Germinal center (tissue), 1 donor: Measurements from ENCODE around the gene CMC4.

Experiments
- DNase-seq: peaks from one replicate; pipeline ENCODE4 v3.0.0; 2012; ENCODE audit warnings: mixed read lengths, low spot score

CMC4 gene

GRCh38 chrX:155053656-155054055, 17.3 kb downstream of the CMC4 start:
- DNase-seq: no peak

DNA sequence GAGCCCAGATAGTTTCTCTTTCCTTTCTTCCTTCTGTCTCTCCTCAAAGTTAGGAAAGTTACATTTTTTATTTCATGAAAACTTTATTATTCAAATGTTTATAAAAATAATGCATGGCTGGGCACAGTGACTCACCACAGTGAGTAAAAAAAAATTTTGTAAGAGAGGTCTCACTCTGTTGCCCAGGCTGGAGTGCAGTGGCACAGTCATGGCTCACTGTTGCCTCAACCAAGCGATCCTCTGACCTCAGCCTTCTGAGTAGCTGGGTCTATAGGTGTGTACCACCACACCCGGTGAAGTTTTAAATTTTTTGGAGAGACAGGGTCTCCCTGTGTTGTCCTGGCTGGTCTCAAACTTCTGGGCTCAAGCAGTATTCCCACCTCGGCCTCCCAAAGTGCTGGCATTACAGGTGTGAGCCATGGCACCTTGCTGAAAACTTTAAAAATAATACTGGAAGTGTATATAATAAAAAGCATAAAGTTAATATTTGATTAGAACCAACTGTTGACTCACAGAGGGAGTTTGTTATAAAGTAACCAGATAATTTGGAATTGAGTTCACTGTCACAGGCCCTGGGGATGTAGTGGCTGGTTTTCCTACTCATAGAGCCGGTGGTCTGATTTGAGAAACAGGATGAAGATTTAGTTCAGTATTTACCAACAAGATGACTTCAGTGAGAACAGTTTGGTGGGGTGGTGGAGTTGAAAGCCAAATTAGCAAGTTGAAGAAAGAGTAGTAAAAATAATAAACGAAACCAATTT, 18.0 kb downstream of the CMC4 start:
- no peak for DNase-seq

DNA sequence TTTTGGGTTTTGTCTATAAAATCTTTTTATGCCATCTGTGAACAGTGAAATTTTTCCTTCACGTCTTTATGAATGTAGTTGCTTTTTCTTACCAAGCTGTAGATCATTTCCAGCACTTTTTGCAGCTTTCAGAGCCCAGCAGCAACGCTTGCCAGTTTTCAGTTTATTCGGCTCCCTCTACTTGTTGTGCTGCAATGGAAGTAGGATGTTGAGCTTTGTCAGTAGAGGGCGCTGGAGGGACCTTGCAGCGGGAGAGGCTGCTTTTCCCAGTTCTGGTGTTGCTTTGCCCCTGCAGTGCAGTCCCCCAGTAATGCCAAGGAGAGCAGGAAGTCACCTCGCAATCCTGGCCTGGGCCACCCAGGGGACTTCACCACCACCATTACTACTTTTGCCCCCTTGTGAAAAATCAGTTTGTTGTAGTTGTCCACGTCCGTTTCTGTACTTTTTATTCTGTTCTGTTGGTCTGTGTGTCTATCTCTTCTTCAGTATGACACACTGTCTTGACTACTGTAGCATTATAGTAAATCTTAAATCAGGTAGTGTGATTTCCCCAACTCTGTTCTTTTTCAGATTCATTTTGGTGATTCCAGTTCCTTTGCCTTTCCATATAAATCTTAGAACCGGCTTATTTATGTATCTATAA, 21.8 kb downstream of the CMC4 start:
- peak; percentile 9 for DNase-seq

- no peak for DNase-seq
Observed at GRCh38 chrX:155046811-155047528, 24.0 kb downstream of the CMC4 start.

DNA sequence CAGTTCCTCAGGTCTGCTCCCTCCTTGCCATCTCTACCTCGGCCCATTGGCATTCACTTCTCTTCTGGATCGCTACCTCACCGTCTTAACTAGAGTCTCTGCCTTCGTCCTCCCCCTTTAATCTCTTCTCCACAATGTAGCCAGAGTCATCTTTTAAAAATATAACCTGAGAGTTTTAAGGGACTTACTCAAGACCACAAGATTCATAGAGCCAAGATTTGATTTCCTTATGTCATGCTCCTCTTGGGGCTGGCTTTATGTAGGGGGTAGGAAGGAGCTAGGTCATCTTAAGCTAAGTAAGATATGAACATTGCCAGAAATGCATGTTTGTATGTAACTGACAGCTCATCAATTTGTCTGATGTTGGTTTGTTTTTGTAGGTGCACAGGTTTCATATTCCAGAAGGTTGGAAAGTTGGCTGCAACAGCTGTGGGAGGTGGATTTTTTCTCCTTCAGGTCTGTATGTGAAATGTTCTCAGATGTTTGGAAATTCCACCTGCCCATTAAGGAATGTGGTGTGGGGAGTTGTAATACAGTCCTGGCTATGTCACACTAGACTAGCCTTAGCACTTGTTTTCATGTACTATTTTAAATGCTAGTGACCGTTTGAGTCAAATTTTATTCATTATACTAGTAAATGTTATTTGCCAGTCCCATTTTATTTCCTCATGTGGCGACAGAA, 24.7 kb downstream of the CMC4 start:
- no peak for DNase-seq

DNA sequence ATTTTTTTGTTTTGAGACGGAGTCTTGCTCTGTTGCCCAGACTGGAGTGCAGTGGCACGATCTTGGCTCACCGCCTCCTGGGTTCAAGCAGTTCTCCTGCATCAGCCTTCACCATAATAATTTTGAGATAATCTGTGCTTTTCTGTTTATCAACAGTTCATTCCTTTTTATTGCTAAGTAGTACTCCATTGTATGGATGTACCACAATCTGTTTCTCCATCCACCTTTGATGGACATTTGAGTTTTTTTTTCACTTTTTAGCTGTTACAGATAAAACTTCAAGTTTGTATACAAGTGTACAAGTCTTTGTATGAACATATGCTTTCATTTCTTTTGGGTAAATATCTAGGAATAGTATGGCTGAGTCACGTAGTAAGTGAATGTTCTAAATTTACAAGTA, 35.2 kb downstream of the CMC4 start:
- no peak for DNase-seq

GRCh38 chrX:155031657-155032056, 39.3 kb downstream of the CMC4 start:
- DNase-seq: no peak

DNA sequence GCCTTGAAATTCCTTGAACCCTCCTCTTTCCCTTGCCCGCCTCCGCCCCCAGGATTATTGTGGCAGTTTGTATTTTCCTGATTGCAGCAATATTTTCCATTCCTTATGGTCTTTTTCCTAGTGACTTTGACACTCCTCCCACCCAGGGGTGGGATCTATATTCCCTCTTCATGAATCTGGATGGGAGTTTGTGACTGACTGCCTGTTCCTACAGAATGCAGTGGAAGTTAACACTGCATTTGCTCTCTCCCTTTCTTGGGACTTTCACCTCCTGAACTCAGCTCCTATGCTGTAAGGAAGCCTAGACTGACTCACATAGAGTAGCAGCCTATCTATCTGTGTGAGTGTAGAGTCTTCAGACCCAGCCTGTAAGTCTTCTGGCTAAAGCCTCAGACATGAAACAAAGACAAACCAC, 42.1 kb downstream of the CMC4 start:
- DNase-seq: no peak

- no peak for DNase-seq
Observed at GRCh38 chrX:155028129-155028528, 42.8 kb downstream of the CMC4 start.

GRCh38 chrX:155027509-155028066, 43.3 kb downstream of the CMC4 start:
- no peak for DNase-seq

- peak; percentile 88 for DNase-seq
Observed at GRCh38 chrX:155026727-155027508, 44.0 kb downstream of the CMC4 start, which contains the start of gene FUNDC2. TSS of gene FUNDC2 (plus strand) at chrX:155026844. CDS start at chrX:155026939, 95 bp downstream.

GRCh38 chrX:155026420-155026726, 44.6 kb downstream of the CMC4 start:
- no peak for DNase-seq

GRCh38 chrX:155023907-155024833, 46.8 kb downstream of the CMC4 start:
- no peak for DNase-seq

DNA sequence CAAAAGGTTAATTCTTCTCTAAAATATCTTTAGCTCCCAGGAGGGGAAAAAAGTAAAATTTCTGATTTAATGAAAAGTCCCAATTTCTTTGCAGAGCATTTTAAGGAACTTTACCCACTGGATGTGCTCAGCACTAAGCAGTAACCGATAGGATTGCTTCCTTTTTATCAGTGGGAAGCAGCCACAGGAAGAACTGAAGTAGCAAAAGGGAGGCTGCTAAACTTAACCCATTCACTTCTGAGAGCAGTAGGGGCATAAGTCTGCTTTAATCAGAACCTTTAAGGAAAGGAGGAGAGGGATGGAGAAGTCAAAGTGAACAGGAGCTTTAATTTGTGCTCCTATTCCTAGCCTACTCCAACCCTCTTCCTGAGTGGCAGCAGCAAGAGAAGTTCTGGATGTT, 48.4 kb downstream of the CMC4 start, which contains the start of gene F8:
TSS of gene F8 (minus strand) at position 139 of the 400 bp plus-strand sequence. CDS start 171 bp downstream, outside the sequence.
- DNase-seq: no peak

GRCh38 chrX:155020591-155020990, 50.3 kb downstream of the CMC4 start:
- DNase-seq: no peak
